GM19099 (cell line): ENCODE results near the gene MVP.

Source experiments
- POLR2A ChIP-seq: IDR thresholded peaks from 3 replicates; pipeline ENCODE4 v1.6.1; 2011; ENCODE audit warnings: low read depth; ENCODE audit not compliant: insufficient read length; ENCODE audit errors: extremely low read depth

Gene MVP

DNA sequence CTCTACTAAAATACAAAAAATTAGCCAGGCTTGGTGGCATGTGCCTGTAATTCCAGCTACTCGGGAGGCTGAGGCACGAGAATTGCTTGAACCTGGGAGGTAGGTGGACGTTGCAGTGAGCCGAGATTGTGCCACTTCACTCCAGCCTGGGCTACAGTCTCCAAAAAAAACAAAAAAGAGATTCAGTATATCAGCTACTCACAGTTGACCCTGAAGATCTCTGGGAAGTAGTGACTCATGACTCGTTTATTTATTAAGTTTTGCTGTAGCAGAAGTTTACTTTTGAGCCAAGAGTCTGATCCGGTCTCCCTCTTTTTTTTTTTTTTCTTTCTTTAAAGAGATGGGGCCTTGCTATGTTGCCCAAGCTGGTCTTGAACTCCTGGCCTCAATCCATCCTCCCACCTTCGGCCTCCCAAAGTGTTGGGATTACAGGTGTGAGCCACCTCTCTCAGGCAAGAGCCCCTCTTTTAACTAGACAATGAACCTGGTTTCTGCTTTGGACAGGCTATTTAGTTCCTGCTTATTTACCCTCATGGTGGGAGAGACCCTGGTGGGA lies 4.4 kb downstream of the MVP start:
- TF ChIP-seq POLR2A: no peak

- no peak for TF ChIP-seq POLR2A
Observed at GRCh38 chr16:29825145-29826044, 5.1 kb downstream of the MVP start.

- no peak for TF ChIP-seq POLR2A
Observed at GRCh38 chr16:29826342-29826695, 6.1 kb downstream of the MVP start.

- TF ChIP-seq POLR2A: no peak
Observed at GRCh38 chr16:29830774-29831173, 10.5 kb downstream of the MVP start.

DNA sequence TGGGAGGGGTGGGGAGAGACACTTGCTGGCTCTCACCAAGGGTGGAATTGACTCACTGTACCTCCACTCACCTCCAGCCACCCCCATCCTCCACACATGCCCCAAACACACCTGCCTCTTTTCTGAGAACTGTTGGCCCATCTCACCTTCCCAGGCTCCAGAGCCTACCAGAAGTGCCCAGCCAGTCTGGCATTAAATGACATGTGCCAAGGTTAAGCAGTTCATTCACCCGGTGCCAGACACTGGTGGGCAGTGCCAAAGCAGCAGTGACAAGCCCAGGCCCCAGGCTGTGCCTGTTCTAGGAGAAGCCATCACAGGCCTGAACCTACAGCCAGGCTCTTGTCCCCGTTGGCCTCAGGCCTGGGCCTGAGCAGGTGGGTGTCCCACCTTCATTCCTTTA lies 11.2 kb downstream of the MVP start:
- TF ChIP-seq POLR2A: no peak

GRCh38 chr16:29834079-29834478 lies 13.8 kb downstream of the MVP start:
- no peak for TF ChIP-seq POLR2A

DNA sequence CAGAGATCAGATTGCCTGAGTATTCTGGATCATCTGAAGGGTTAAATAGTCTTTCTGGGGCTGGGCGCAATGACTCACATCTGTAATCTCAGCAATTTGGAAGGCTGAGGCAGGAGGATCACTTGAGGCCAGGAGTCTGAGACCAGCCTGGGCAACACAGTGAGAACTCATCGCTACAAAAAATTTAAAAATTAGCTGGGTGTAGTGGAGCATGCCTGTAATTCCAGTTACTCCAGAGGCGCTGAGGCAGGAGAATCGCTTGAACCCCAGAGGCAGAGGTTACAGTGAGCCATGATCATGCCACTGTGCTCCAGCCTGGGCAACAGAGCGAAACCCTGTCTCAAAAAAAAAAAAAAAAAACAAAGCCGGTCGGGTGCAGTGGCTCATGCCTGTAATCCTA lies 15.7 kb downstream of the MVP start:
- TF ChIP-seq POLR2A: no peak

GRCh38 chr16:29836623-29837022 lies 16.4 kb downstream of the MVP start:
- TF ChIP-seq POLR2A: no peak

DNA sequence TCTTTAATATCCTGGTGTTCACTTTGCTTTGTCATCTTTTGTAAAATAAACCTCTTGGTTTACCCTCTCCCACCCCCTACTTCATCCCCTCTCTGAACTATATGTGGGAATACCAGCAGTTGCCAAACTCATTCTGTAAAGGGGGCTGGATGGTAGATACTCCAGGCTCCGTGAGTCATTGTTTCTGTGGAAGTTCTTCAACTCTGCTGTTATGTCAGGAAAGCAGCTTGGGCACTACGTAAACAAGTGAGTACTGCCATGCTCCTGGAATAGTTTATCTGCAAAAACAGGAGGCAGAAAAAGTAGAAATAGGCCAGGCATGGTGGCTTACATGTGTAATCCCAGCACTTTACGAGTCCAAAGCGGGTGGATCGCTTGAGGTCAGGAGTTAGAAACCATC lies 17.6 kb downstream of the MVP start:
- no peak for TF ChIP-seq POLR2A

GRCh38 chr16:29839822-29840221 lies 19.6 kb downstream of the MVP start:
- no peak for TF ChIP-seq POLR2A

DNA sequence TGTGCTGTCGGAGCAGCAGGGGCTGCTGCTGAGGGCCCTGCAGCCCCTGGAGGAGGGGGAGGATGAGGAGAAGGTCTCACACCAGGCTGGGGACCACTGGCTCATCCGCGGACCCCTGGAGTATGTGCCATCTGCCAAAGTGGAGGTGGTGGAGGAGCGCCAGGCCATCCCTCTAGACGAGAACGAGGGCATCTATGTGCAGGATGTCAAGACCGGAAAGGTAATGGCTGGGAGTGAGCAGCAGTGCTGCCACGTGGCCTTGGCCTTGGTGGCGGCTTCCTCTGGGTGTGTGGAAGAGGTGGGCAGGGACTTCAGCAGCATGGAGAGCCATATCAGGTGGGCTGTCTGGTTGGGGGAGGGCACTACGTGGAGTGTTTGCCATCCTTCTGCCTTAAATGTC lies 20.0 kb downstream of the MVP start:
- TF ChIP-seq POLR2A: no peak

DNA sequence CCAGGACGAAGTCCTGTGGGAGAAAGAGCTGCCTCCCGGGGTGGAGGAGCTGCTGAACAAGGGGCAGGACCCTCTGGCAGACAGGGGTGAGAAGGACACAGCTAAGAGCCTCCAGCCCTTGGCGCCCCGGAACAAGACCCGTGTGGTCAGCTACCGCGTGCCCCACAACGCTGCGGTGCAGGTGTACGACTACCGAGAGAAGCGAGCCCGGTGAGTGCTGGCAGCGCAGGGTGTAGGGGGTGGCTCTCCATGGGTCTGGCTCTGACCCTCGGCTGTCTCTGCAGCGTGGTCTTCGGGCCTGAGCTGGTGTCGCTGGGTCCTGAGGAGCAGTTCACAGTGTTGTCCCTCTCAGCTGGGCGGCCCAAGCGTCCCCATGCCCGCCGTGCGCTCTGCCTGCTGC lies 21.4 kb downstream of the MVP start:
- TF ChIP-seq POLR2A: no peak

DNA sequence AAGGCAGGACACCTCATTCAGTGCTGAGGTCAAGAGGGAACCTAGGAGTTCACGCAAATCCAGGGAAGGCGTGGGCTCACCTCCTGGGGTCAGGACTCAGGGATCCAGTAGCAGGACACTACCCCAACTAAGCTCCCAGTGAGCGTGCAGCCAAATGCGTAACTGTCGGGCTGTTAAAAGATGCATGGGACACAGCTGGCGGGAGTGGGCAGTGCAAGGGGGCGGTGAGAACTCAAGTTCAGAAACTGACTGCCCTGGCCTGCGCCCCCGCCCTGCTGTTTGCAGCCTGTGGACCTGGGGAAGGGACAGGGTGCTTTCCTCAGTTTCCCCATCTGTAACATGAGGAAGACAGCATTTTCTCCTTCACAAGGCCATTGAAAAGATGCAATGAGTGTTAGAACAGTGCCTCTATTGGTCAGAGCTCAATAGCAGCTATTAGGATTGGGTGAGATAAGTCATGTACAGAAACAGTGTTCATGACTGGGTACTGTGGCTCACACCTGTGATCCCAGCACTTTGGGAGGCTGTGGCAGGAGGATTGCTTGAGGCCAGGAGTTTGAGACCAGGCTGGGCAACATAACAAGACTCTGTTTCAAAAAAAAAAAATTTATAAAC lies 22.6 kb downstream of the MVP start:
- TF ChIP-seq POLR2A: no peak

GRCh38 chr16:29843931-29844330 lies 23.7 kb downstream of the MVP start:
- TF ChIP-seq POLR2A: no peak

GRCh38 chr16:29844575-29845331 lies 24.5 kb downstream of the MVP start:
- no peak for TF ChIP-seq POLR2A
